Endothelial cell of umbilical vein (primary cell): ENCODE data around the gene OR2M3. TPM values are rescaled to one million over a fixed set of nuclear protein-coding genes. Genes with fewer than 3 reads are reported as not detected.

Source experiments
- BruUV-seq: library from RNA; stranded (reverse); fragments of 400-500 nt; replicated peaks from 2 replicates; lab custom pipeline; 2021; lab: Mats Ljungman, UMichigan
- CTCF ChIA-PET: fragments of 300-600, 350-600 bp; sonication (Branson Sonifier 250); formaldehyde crosslinking; loops from one replicate; lab custom pipeline; 2021; ENCODE audit warnings: antibody characterized with exemption, inconsistent platforms; lab: Charles Lee
- POLR2A ChIA-PET: fragments of 300-600, 350-600 bp; sonication (Branson Sonifier 250); formaldehyde crosslinking; loops from one replicate; lab custom pipeline; 2021; ENCODE audit warnings: antibody characterized with exemption, inconsistent platforms; lab: Charles Lee
- DNase-seq: peaks from one replicate; pipeline ENCODE4 v3.0.0-alpha.2; 2011; ENCODE audit warnings: low read depth, low spot score
- FAIRE-seq: peaks from 2 replicates; lab custom pipeline; 2011; peaks lifted over from hg19 to GRCh38; lab: Jason Lieb, UNC
- H2AFZ ChIP-seq: 2 replicates; pipeline ENCODE4 v1.6.0; 2012; ENCODE audit warnings: low read depth, low read length, control low read depth, inconsistent platforms
- H3K27ac ChIP-seq: 2 replicates; pipeline ENCODE4 v1.5.1; 2011; ENCODE audit warnings: low read depth, mild to moderate bottlenecking, control low read depth, low read length, moderate library complexity; ENCODE audit not compliant: insufficient read depth
- H3K27me3 ChIP-seq, 2 experiments: 2 replicates each; pipeline versions ENCODE4 v1.6.0 to v1.6.1; 2011; ENCODE audit warnings: low read length in 2 of 2, mixed read lengths in 1 of 2; ENCODE audit not compliant: control insufficient read depth in 2 of 2, insufficient read depth in 2 of 2
- H3K36me3 ChIP-seq, 2 experiments: 2 replicates in 1 of 2; 3 replicates in 1 of 2; pipeline ENCODE4 v1.5.1; 2011; ENCODE audit warnings: low read length in 2 of 2, mild to moderate bottlenecking in 1 of 2, moderate library complexity in 1 of 2; ENCODE audit not compliant: control insufficient read depth in 2 of 2, insufficient read depth in 2 of 2; ENCODE audit errors: extremely low read depth in 1 of 2
- H3K4me1 ChIP-seq: 3 replicates; pipeline ENCODE4 v1.5.1; 2011; ENCODE audit warnings: mild to moderate bottlenecking, low read length; ENCODE audit not compliant: control insufficient read depth, insufficient read depth; ENCODE audit errors: extremely low read depth
- H3K4me2 ChIP-seq: 2 replicates; pipeline ENCODE4 v1.6.1; 2011; ENCODE audit warnings: low read length, control low read depth, mixed read lengths; ENCODE audit not compliant: insufficient read depth
- H3K4me3 ChIP-seq, 3 experiments: fragments of 200-600 bp in 1 of 3; sonication (generic), shearing (Covaris generic) in 1 of 3; replicated peaks in 1 of 3; 2 replicates each; pipeline ENCODE4 v1.5.1; 2011 to 2016; ENCODE audit warnings: control low read depth in 3 of 3, low read length in 3 of 3, mild to moderate bottlenecking in 2 of 3, inconsistent platforms in 1 of 3, low read depth in 1 of 3, moderate library complexity in 1 of 3; ENCODE audit not compliant: insufficient read depth in 1 of 3
- H3K79me2 ChIP-seq: 2 replicates; pipeline ENCODE4 v1.6.0; 2012; ENCODE audit warnings: low read length, inconsistent platforms; ENCODE audit not compliant: control insufficient read depth, insufficient read depth
- H3K9ac ChIP-seq: replicated peaks from 2 replicates; pipeline ENCODE3; 2011; ENCODE audit warnings: low read length, control low read depth; ENCODE audit not compliant: insufficient read depth; ENCODE audit errors: extremely low read depth
- H3K9me1 ChIP-seq: replicated peaks from 3 replicates; pipeline ENCODE4 v1.6.0; 2011; ENCODE audit warnings: mild to moderate bottlenecking, low read length; ENCODE audit not compliant: control insufficient read depth, insufficient read depth; ENCODE audit errors: extremely low read depth
- H3K9me3 ChIP-seq: replicated peaks from 2 replicates; pipeline ENCODE4 v1.5.1; 2012; ENCODE audit warnings: low read length, inconsistent platforms; ENCODE audit not compliant: control insufficient read depth, insufficient read depth
- H4K20me1 ChIP-seq: replicated peaks from 2 replicates; pipeline ENCODE3; 2011; ENCODE audit warnings: mild to moderate bottlenecking, low read length; ENCODE audit not compliant: control insufficient read depth, insufficient read depth; ENCODE audit errors: extremely low read depth
- CTCF ChIP-seq, 2 donors: IDR thresholded peaks; 1 replicate in 1 of 2; 2 replicates in 1 of 2; pipeline ENCODE4 v1.5.1; 2011; ENCODE audit warnings: low read length in 2 of 2, mild to moderate bottlenecking in 2 of 2, moderate library complexity in 2 of 2, control low read depth in 1 of 2, inconsistent platforms in 1 of 2, low read depth in 1 of 2; ENCODE audit not compliant: insufficient read depth in 1 of 2; ENCODE audit errors: extremely low read depth in 1 of 2
- EZH2 ChIP-seq: IDR thresholded peaks from 2 replicates; pipeline ENCODE4 v1.6.1; 2012; ENCODE audit warnings: borderline replicate concordance, low read depth, mild to moderate bottlenecking, moderate library complexity, low read length, inconsistent platforms; ENCODE audit not compliant: severe bottlenecking
- FOS ChIP-seq: IDR thresholded peaks from 2 replicates; pipeline ENCODE4 v1.6.1; 2011; ENCODE audit warnings: mild to moderate bottlenecking, low read length, moderate library complexity, borderline replicate concordance; ENCODE audit not compliant: insufficient read depth
- GATA2 ChIP-seq: IDR thresholded peaks from 2 replicates; pipeline ENCODE4 v1.7.0; 2011; ENCODE audit warnings: low read depth, mild to moderate bottlenecking, moderate library complexity, mixed read lengths, low read length; ENCODE audit not compliant: insufficient read length, insufficient read depth
- JUN ChIP-seq: IDR thresholded peaks from 2 replicates; pipeline ENCODE4 v1.6.1; 2011; ENCODE audit warnings: borderline replicate concordance, low read depth; ENCODE audit not compliant: insufficient read length, insufficient read depth
- MAX ChIP-seq: IDR thresholded peaks from 2 replicates; pipeline ENCODE4 v1.6.1; 2011; ENCODE audit not compliant: insufficient read depth, insufficient read length
- MYC ChIP-seq: IDR thresholded peaks from one replicate; pipeline ENCODE4 v1.6.1; 2011; ENCODE audit warnings: mild to moderate bottlenecking, low read depth, low read length
- POLR2AphosphoS5 ChIP-seq: IDR thresholded peaks from 2 replicates; pipeline ENCODE4 v1.6.1; 2012; ENCODE audit warnings: low read depth, mild to moderate bottlenecking, control low read depth, low read length, moderate library complexity; ENCODE audit not compliant: insufficient read depth
- dilution Hi-C: fragments of 300-500 bp; cut with MboI; formaldehyde crosslinking; loops from one replicate; pipeline ENCODE4 v1.15.0; 2019; ENCODE audit warnings: low sequenced_read_pairs; ENCODE audit not compliant: extremely low pct_ligation_motif_present
- intact Hi-C: fragments of 100-400 bp; cut with micrococcal nuclease; formaldehyde crosslinking; loops from one replicate; pipeline ENCODE4 v1.10.0; 2022
- polyA plus RNA-seq, 4 experiments: library from polyadenylated mRNA; depleted of rRNA in 3 of 4; stranded (reverse) in 3 of 4; unstranded in 1 of 4; fragments of >200 nt; gene quantifications; 2 replicates each; pipeline versions ENCODE4 v1.2.1 to v1.2.3, GENCODE V29; 2011 to 2012; ENCODE audit warnings: missing spikeins in 1 of 4
- total RNA-seq: library from RNA; stranded (reverse); gene quantifications from 2 replicates; pipeline ENCODE4 v1.2.3, GENCODE V29; 2021

The OR2M3 gene
- total and polyA plus RNA-seq, 2 donors (not counting 3 experiments of a cell fraction or from before 2014, with no cell fraction given): not detected

- Histone ChIP-seq H3K79me2 (no peaks in the 10 kb centered on the region), H3K9me3 (peaks cover 4% of the 10 kb centered on the region), H2AFZ (no peak overlapping the region), H3K4me3 (no peak overlapping the region), H3K27me3 (no peaks in the 10 kb centered on the region), H4K20me1 (no peaks in the 10 kb centered on the region), H3K9ac (no peak overlapping the region), H3K9me1 (no peaks in the 10 kb centered on the region), H3K27ac (no peak overlapping the region), H3K4me2 (no peak overlapping the region), H3K36me3 (no peaks in the 10 kb centered on the region), H3K4me1 (no peaks in the 10 kb centered on the region)
- POLR2A ChIA-PET: no interaction called here
- DNase-seq: no peak
- TF ChIP-seq JUN: no peak
- TF ChIP-seq MAX: no peak
- TF ChIP-seq MYC: no peak
- no peak for TF ChIP-seq FOS
- TF ChIP-seq GATA2: no peak
- no peak for TF ChIP-seq EZH2
- no peak for TF ChIP-seq CTCF (IDR thresholded peaks at IDR 0.05; ENCODE audit: extremely low read depth in 1 of 2, insufficient read depth in 1 of 2, low read depth in 1 of 2, low read length in 2 of 2)
- no peak for TF ChIP-seq POLR2AphosphoS5
- CTCF ChIA-PET: no interaction called here
- dilution Hi-C loops (no loop called here), intact Hi-C loops (no loop called here)
- no peak for FAIRE-seq
- BruUV-seq: no TSS peak
Observed at GRCh38 chr1:248158758-248159157, 38.3 kb upstream of the OR2M3 start.
